Measurements from ENCODE around the gene SLC41A2.
A peak's percentile ranks its signal among the peaks of the same experiment; 100 is the strongest.

The SLC41A2 gene

GRCh38 chr12:104929368-104929767 lies 28.7 kb downstream of the SLC41A2 start:
- peak; percentile 36 for DNase-seq (ENCODE audit: low spot score)

DNA sequence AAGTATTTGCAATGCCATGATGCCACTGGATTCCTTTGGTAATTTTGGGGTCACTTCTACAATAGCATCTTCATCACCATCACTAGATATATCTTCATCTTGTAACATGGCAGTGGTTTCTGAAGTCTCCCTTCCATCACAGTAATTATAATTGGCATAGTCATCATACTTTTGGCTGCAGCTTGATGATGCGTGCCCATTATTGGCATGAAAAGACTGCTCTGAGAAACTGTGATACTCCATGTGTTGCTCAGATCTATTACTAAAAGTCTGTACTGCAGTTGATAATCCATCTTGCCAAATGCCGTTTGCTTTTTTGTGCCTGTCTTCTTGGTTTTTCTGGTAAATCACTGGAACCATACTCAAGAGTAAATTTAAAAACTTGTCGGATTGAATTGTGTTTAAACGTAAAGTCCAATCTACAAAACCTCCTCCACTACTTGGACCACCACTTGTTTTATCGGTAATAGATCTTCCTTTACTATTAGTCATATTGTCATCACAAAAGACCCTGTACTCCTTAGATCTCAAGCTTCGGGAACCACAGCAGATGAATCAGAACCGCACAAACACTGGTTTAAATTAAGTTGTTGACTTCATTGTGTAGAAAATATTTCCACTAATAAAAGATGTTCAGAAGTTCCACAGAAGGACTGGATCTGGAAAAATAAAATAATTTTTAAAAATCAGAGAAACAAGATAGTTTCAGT lies 29.9 kb downstream of the SLC41A2 start:
- peak; percentile 24 for DNase-seq (ENCODE audit: low spot score)

GRCh38 chr12:104925501-104925900 lies 32.6 kb downstream of the SLC41A2 start:
- no peak for DNase-seq (ENCODE audit: low spot score)

GRCh38 chr12:104921340-104921739 lies 36.8 kb downstream of the SLC41A2 start:
- DNase-seq (ENCODE audit: low spot score), result no peak

DNA sequence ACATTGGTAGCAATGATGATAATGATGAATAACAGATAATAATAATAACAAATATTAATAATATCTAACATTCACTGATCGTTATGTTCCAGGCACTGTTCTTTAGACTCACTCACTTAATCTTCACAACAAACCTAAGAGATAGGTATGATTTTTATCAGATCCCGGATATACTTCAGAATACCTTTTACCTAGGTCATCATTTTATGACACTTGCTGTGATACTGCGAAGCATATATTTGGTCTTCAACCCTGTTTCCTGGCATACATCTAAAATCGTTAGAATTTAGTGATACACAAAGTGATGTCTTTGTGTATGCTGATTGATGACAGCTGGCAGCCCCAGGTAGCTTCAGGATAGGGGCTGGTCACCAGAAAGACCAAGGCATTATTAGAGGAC lies 46.1 kb downstream of the SLC41A2 start:
- no peak for DNase-seq (ENCODE audit: low spot score)

DNA sequence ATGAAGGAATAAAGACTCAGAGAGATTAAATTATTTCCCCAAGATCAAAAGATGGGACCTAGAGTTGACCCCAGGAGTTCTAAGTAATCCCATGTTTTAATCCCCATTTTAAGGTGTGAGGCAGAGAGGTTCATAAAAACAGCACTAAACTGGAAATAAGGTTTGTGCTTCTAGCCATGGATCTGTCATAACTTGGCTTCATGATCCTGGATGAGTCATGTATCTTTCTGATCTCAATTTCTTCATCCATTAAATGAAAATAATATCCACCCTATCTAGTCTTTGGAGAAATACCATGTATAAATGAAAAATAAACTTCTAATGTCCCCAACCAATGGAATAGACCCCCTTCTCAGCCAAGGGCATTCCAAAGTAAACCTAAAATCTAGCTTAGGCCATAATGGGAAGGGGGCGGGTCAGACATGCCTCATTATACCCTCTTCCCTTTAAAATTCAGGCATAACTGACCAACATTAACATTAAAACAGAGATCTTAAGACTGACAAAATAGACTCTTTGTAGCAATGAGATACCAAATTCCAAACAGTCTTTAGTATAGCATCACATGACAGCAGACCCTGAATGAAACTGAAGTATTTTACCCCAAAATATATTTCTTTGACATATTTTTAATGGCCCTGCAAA lies 47.8 kb downstream of the SLC41A2 start:
- DNase-seq (ENCODE audit: low spot score), result peak; percentile 15

DNA sequence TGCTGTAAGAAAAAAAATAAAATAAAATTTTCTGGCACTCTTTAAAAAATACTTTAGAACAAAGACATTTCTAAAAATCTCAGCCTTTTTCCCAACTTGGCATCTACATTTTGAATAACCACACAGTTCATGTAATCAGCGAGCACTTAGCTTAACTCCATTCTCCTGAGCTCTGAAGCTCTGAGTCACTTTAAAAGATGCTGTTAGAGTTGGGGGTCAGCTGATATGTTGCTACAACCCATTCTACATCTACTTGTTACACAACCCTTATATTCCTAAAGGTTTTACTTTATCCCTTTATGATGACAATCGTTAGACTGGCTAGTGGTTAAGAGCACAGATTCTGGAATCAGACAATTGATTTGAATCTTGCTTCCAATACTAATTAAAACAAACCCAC lies 48.3 kb downstream of the SLC41A2 start:
- no peak for DNase-seq (ENCODE audit: low spot score)

Data from kidney tubule cell (primary cell).